ENCODE data around the gene CERS5.
"Not testable (repeated sequence)": the region's sequence is repeated elsewhere in the genome, so short reads cannot be mapped to it uniquely, and the experiment has no call there.

The CERS5 gene

DNA sequence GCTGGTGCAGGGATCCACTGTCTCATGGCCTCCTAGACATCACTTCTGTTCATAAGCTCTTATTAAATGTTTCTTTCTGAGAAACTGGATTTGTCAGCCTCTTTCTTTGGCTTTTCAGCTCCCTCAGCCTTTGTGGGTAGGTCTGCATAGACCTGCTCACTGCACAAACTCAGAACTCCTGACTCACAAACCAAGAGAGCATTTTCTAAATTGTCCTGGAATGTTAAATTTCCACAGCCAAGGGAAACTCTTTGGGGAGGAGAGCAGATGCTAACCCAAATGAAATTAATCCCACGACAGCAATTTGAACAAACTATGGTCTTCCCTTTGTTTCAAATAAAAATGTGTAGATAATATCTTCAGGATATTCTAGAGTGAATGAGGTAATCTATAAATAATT, 19.5 kb upstream of the CERS5 start:
- no peak for DNase-seq

DNA sequence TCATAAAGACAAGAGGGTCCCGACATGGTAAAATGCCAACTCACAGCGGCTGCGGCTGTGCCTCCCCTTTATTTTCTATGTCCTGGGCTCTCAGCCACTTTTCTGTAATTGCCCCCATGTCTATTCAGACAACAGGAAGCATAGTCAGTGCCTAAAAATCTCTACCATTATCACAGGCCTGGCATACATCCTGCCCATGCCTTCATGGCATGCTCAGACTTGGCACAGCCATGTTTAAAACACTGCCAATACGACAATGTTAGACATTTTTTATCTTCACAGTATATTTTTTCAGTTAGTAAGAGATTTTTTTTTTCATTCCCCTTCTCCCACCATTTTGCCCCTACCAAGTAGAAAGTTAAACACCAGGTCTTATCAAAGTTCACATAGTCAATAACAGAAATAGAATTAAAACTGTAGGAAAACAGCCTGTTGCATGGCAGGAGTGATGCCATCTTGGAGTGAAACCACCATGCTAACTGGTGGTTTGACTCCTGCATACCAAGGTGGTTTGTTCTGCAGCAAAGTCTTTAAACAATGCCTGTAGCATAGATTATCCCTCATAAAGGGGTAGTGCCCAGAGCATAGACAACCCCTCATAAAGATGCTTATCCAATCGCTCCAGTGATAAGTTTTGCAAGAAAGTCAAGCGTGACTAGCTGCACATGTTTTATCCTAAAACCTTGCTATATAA, 18.9 kb upstream of the CERS5 start:
- no peak for DNase-seq

DNA sequence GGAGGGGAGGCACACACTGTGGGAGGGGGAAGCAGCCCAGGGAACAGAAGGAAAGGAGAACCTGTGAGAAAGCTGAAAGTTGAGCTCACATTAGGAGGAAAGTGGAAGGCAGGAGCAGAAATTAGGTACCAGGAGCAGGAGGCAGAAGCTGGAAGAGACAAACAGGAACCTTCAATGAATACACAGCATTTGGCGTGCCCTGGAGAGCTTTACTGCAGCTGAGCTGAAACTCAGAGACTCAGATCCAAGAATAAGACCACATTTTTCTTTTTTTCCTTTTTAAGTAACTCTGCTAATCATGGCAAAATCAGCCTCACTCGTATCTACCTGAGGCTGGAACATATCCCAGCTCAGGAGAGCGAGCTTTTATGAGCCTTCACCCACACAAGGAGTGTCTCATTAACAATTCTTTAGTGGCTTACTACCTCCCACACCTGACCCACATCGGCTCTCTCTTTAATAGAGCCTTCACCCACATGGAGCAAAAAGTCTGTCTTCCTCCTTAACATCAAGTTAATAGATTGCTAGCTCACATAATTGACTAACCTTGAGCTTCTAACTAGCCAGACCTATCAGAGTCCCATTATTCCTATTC, 18.2 kb upstream of the CERS5 start:
- no peak for DNase-seq

DNA sequence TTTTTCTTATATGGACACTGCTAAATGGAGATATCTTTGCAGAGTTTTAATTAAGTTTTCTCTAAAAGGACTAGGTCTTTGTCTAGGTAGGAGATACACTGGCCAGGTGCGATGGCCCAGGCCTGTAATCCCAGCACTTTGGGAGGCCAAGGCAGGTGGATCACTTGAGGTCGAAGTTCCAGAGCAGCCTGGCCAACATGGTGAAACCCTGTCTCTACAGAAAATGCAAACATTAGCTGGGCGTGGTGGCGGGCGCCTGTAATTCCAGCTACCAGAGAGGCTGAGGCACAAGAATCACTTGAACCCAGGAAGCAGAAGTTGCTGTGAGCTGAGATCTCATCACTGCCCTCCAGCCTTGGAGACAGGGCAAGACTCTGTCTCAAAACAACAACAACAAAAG, 17.1 kb upstream of the CERS5 start:
- DNase-seq = no peak

DNA sequence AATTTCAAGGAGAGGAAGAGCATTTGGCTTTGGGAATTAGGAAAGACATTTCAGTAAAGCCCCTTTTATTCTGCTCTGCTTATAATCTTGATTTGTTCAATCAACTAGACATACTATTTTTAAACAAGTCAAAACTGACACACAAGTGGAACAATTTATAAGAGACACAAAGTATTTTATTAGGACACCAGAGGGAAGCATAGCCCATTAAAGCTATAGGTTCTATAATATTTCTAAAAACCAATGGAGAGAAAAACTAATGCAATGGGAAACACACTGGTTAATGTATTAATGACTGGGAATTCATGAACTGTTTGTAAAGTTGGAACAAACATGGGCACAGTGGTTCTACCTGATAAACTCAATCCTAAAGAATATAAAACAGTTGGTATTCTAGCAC, 15.3 kb upstream of the CERS5 start:
- no peak for DNase-seq

DNA sequence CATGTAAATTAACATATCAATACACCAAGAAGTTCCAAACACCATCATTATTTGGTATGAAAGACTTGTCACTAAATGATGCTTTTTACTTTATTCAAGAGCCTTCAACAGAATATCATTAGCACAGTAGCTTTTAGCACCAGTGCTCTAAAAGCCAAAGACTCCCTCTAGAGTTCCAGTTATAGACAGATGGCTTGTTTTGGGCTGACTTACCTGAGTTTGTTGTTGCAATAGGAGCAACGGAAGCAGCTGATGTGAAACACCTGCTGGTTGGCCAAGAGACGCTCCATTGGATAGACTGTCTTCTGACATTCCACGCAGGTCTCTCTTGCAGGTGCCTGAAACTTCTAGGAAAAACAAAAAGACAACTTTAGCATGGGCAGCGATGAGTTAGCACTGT, 14.5 kb upstream of the CERS5 start:
- no peak for DNase-seq

DNA sequence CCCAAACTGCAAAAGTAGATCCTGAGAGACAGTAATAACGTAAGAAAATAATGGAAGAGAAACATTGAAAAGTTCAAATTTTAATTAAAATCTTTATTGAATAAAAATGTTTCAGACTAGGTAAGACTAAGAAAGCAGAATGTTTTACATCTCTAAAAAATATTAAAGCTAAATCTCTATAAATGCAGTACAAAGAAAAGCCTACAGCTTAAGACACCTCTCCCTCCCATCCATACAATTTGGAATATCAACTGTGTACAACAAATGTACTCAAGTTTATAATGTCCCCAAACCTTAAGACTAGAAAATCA, 8.5 kb upstream of the CERS5 start:
- no peak for DNase-seq

DNA sequence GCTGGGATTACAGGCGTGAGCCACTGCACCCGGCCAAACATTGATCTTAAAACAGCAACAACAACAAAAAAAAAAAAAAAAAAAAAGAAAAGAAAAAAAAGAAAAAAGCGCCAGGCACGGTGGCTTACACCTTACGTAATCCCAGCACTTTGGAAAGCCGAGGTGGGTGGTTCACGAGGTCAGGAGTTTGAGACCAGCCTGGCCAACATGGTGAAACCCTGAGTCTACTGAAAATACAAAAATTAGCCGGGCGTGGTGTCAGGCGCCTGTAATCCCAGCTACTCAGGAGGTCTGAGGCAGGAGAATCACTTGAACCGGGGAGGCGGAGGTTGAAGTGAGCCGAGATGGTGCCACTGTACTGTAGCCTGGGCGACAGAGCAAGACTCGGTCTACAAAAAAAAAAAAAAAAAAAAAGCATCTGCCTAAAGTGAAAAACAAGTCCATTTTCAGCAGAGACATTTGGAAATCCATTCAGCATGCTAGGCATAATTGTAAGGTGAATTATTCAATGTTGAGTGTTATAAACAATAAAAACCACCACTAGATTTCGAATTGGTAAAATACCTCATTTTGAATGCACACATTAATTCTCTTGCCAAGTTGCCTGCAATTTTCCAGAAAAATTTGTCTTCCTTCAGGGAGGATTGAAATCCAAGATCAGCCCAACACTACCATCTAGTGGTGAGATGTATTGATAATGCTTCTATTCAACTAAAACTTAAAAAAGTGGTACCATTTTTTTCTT, 8.0 kb upstream of the CERS5 start:
- DNase-seq = no peak

DNA sequence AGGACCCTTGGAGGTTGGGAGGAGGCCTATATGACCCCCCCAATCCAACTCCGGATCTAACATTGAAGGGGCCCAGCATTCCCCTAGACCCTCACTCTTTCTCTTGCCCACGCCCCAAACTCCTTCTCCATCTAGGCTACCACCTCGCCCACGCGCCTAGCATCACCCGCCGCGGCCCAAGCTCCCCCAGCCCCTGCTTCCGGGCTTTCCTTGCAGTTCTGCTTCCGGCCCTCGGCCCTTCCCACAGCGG, 445 bp downstream of the CERS5 start:
- DNase-seq = no peak

DNA sequence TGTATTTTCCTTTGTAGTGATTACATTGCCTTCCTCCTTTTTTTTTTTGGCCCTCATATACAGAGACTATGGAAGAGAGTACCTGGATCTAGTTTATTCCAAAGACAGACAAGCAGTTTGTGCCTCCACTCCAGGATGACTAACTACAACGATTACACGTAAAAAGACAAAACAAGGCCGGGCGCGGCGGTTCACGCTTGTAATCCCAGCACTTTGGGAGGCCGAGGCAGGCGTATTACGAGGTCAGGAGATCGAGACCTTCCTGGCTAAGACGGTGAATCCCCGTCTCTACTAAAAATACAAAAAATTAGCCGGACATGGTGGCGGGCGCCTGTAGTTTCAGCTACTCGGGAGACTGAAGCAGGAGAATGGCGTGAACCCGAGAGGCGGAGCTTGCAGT, 2.2 kb downstream of the CERS5 start:
- no peak for DNase-seq

DNA sequence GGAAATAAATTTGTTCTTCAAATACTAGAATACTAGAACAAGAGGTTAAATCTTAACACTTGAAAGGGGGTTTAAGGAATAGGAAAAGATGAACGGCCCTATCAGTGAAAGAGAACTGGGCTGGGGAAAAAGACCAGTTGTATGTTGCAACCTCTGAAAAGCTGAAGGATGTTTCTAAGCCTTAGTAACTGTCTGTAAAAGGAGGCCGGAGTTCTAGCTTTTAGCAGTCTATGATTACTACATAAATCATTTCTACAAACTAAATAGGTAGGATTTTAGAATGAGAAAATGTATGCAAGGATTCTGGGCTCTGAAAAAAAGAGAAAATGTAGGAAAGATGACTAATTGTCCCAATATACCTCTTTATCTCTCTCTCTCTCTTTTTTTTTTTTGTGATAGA, 4.9 kb downstream of the CERS5 start:
- no peak for DNase-seq

DNA sequence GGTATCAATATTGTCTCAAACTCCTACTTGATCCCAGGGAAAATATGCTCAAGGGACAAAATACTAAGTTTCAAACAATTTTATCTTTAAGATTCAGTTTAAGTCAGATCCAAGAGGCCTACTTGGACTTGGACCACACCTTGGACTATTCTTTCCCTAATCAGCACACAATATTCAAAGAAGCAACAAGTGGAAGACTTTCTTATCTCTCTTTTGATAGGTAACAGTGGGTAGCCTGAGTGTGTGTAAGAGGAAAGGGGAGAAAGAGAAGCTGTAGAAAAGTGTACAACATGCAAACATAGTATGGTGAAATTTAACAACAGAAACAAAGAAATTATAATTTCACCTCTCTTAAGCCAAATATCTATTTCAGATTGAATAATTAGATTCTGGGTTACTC, 6.5 kb downstream of the CERS5 start:
- DNase-seq = no peak

DNA sequence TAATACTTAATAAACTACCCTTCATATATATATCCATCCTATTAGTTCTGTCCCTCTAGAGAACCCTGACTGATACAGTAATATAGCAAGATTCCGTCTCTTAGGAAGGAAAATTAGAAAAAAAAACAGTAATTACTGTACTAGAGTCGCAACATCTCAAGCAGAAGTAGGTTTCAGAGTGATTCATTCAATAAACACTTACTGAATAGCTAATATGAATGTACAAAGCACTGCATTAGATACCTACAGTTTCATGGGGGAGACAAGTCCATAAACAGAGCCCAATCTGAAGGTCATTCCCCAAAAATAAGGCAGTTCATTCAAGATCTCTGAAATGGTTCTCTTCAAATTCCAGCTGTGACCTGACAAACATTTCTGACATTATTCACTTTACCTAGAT, 9.9 kb downstream of the CERS5 start:
- no peak for DNase-seq

DNA sequence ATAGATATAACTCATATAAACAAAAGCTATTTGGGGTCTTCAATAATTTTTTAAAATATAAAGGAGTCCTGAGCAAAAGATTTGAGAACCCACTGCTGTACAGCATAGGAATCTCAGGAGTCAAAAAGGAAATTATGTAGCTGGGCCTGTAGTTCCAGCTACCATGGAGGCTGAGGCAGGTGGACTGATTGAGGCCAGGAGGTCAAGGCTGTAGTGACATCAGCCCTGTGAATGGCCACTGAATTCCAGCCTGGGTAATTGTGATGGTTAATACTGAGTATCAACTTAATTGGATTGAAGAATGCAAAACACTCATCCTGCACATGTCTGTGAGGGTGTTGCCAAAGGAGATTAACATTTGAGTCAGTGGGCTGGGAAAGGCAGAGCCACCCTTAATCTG, 10.5 kb downstream of the CERS5 start:
- DNase-seq = no peak

DNA sequence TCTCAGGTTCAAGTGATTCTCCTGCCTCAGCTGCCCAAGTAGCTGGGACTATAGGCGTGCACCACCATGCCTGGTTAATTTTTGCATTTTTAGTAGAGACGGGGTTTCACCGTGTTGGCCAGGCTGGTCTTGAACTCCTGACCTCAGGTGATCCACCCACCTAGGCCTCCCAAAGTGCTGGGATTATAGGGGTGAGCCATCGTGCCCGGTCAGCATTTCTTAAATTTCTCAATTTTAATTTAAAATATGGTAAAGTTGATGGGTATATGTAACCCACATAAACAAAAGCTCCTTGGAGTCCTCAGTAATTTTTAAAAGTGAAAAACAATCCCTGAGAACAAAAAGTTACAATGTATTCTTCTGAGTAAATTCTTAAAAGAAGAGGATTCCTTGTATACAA, 12.2 kb downstream of the CERS5 start:
- not testable (repeated sequence) for DNase-seq

DNA sequence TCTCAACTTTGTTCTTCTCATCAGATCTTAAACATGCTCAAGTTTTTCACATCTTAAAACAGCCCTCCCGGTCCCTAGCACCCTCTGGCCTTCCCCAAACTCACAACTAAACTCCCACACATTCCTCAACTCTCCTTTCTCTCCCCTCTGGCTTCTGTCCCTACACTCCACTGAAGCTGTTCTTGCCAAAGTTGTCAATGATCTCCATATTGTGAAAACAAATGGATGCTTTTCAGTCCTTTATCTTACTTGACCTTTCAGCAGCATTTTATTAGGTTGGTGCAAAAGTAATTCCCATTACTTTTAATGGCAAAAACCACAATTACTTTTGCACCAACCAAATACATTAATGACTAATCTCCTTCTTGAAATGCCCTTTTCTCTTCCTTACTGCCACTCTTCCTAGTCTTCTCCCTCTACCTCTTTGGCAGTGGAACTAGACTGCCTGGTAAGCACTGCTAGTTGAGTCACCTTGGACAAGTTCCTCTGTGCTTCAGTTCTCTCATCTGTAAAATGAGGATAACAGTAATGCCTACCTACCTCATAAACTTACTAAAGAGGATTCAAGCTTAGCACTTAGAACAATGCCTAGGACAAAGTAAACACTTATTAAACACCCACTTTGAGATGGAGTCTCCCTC, 16.0 kb downstream of the CERS5 start:
- no peak for DNase-seq

DNA sequence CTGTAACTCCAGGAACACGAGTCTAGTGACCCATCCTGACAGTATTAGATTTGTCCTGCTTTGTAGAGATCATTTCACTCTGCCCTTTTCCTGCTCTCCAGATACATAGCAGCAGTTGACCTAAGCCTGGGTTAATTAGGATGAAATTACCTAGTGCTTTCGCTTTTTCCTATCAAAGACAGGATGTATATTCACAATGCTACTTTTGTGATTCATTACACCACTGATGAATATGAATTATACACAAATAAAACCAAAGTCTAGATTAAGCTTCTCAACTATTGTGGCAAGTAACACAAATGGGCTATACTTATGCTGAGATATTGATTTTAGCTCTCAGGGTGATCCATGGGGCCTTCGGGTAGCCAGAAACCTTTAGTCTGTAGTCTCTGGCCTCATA, 17.9 kb downstream of the CERS5 start:
- no peak for DNase-seq

DNA sequence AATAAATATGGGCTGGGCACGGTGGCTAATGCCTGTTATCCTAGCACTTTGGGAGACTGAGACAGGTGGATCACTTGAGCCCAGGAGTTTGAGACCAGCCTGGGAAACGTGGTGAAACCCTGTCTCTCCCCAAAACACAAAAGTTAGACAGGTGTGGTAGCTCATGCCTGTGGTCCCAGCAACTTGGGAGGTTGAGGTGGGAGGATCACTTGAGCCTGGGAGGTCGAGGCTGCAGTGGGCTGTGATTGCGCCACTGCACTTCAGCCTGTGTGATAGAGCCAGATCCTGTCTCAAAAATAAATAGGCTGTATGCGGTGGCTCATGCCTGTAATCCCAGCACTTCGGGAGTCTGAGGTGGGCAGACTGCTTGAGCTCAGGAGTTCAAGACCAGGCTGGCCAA, 19.2 kb downstream of the CERS5 start:
- DNase-seq = not testable (repeated sequence)

DNA sequence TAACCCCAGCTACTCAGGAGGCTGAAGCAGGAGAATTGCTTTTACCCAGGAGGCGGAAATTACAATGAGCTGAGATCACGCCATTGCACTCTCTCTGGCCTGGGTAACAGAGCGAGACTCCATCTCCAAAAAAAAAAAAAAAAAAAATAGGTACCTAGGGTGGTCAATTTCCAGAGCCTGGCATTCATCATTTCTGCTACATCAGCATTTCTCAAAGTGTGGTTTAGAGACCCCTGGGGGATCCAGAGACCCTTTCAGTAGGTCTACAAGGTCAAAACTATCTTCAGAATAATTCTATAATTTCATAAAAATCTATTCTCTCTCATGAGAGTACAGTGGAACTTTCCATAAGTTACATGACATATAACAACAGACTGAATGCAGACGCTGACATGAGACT, 19.9 kb downstream of the CERS5 start:
- no peak for DNase-seq

DNA sequence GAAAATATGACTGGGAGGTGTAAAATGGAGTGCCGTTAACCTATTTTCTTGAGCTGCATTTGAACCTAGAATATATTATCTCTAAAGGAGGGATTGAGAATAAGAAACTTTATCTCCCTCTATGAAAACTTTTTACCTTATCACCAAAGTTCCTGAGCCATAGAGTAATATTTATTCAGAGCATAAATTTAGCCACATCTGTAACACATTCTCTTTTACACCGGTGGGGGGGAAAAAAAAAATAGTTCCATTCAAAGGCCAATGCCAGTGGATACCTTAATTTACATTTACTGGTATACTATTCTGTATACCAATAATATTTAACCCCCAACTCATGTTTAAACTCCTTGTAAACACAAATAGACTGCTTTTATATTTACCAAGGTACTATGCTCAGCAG, 21.7 kb downstream of the CERS5 start:
- DNase-seq = no peak

DNA sequence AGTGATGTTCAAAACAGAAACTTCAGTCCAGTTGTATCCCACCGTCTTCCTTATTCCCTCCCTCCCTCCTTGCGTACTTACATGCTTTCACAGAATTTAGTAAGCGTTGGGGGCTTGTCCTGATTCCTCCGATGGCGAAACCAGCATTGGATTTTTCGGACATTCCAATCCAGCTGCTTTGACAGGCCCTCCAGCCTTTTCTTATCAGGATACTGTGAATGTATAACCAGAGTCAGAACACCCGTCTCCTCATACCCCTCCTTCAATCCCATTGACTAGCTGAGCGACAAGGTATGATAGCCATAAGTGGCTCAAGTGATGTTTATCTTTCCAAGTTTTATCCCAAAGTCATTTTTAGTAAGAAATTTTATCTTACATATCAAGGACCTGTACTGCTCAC, 24.2 kb downstream of the CERS5 start:
- no peak for DNase-seq

DNA sequence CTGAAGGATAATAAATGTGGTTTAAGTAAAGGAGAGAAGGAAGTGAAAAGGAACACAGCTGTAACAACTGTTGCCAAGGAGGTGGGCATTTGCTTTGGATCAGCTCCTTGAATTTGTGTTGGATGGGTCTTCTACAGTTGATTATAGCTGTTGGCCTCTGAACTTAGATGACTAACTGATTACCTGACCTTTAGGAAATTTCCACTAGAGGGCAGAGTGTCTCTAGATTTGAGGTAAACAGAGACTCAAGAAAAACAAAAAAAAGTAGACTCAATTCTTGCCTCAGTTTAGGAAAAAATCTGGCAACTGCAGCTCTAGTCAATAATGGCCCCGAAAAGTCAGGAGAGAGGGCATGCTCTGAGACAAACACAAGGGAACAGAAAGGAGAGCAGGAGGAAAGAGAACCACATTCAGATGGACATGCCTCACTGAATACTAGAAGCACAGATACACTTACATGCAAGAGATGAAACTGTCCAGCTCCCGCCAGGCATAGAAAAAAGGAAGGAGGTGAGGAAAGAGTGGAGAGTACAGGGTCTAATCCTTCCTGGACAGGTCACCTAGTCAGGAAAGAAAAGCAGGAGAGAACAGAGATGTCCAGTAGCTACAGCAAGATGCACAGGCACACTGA, 34.5 kb downstream of the CERS5 start:
- no peak for DNase-seq

DNA sequence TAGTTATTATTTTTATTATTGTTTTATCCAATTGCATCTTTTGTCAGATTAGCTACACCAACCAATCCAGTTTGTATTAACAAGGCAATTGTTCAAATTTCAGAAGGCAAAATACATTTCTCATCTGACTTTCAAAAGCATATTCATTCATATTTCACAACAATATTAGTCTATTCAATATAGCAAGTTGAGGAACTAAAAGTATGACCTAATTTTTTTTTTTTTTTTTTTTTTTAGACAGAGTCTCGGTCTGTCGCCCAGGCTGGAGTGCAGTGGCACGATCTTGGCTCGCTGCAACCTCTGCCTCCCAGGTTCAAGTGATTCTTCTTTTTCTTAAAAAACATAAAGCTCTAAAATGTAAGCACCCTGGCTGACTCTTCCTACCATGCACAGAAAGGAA, 37.9 kb downstream of the CERS5 start:
- DNase-seq = no peak

DNA sequence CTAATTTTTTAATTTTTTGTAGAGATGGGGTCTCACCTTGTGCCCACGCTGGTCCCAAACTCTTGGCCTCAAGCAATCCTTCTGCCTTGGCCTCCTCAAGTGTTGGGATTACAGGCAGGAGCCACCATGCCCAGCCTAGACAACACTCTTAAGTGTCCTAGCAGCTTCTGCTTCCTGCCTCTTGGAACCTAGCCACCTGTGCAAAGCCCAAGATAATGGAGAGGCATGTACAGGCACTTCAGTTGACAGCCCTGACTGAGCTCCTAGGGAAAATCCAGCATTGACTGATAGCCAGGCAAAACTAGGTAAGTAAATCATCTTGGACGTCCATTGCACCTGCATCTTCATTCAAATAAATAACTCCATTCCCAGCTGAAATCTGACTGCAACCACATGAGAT, 39.6 kb downstream of the CERS5 start:
- no peak for DNase-seq

All from right forelimb (tissue), 1 donor.